22Rv1 (cell line): ENCODE measurements around the gene RPS6KA6.

Experiments used
- CTCF ChIP-seq: fragments of 450-650 bp; IDR thresholded peaks from 2 replicates; pipeline ENCODE4 v1.5.1; 2017; ENCODE audit warnings: mild to moderate bottlenecking
- ZFX ChIP-seq: fragments of 450-650 bp; IDR thresholded peaks from 2 replicates; pipeline ENCODE4 v1.6.1; 2017; ENCODE audit warnings: antibody characterized with exemption, borderline replicate concordance

- TF ChIP-seq CTCF (no peak), ZFX (no peak)
These were observed 28.4 kb upstream of the RPS6KA6 start for GRCh38 chrX:84216406-84216805.
